ENCODE results near the gene PNMA6F. TPM values are rescaled to one million over a fixed set of nuclear protein-coding genes. Genes with fewer than 3 reads are reported as not detected.

The PNMA6F gene
- total RNA-seq, 2 experiments from 2014 or later = not detected

- no peak for DNase-seq
- H3K4me3 ChIP-seq (ENCODE audit: low read length) = no peak overlapping the region
- Mint-ChIP-seq H3K27me3 (no peaks in the 10 kb centered on the region), H3K9me3 (peaks cover 2% of the 10 kb centered on the region), H3K36me3 (ENCODE audit: low read depth) (peaks cover 72% of the 10 kb centered on the region), H3K4me1 (ENCODE audit: low read depth) (peaks cover 78% of the 10 kb centered on the region), H3K27ac (no peak overlapping the region), H3K4me3 (peak overlapping the region; percentile 47)
- ATAC-seq (ENCODE audit: poor library complexity) = no peak
- H3K27ac ChIP-seq (ENCODE audit: low read depth in 1 of 2, low read length in 2 of 2) = no peak overlapping the region
- ChIA-PET CTCF (no interaction called here), POLR2A (no interaction called here)
- H3K4me1 ChIP-seq (ENCODE audit: insufficient read depth, low read length) = peaks cover 57% of the 10 kb centered on the region
- peaks cover 35% of the 10 kb centered on the region for H3K36me3 ChIP-seq (ENCODE audit: insufficient read depth, low read length)
- TF ChIP-seq CTCF (IDR thresholded peaks at IDR 0.05) = no peak
- no peaks in the 10 kb centered on the region for H3K27me3 ChIP-seq (ENCODE audit: control insufficient read depth in 1 of 2, insufficient read depth in 2 of 2, low read length in 2 of 2)
- intact Hi-C loops (cut with DNase I, micrococcal nuclease) = loop anchor here in 1 of 2 experiments (5.0 kb wide), 1 partner anchor 507 kb away; the partner anchor contains the start of genes CETN2 and NSDHL
- no peaks in the 10 kb centered on the region for H3K9me3 ChIP-seq (ENCODE audit: control insufficient read depth in 1 of 2, insufficient read depth in 1 of 2, low read length in 2 of 2)
Measured at GRCh38 chrX:153338836-153339235, 17.3 kb upstream of the PNMA6F start.

- Histone ChIP-seq H3K4me1 (ENCODE audit: insufficient read depth, low read length) (peaks cover 43% of the 10 kb centered on the region), H3K36me3 (ENCODE audit: insufficient read depth, low read length) (peaks cover 30% of the 10 kb centered on the region), H3K27me3 (ENCODE audit: control insufficient read depth in 1 of 2, insufficient read depth in 2 of 2, low read length in 2 of 2) (no peaks in the 10 kb centered on the region), H3K9me3 (ENCODE audit: control insufficient read depth in 1 of 2, insufficient read depth in 1 of 2, low read length in 2 of 2) (no peaks in the 10 kb centered on the region), H3K4me3 (ENCODE audit: low read length) (no peak overlapping the region), H3K27ac (ENCODE audit: low read depth in 1 of 2, low read length in 2 of 2) (no peak overlapping the region)
- no peak for TF ChIP-seq CTCF (IDR thresholded peaks at IDR 0.05)
- CTCF ChIA-PET = no interaction called here
- peaks cover 65% of the 10 kb centered on the region for H3K4me1 Mint-ChIP-seq (ENCODE audit: low read depth)
- H3K27me3 Mint-ChIP-seq = no peaks in the 10 kb centered on the region
- no peak overlapping the region for H3K4me3 Mint-ChIP-seq
- ATAC-seq (ENCODE audit: poor library complexity) (no peak), DNase-seq (no peak)
- POLR2A ChIA-PET = no interaction called here
- peak overlapping the region; percentile 10 for H3K27ac Mint-ChIP-seq
- peaks cover 53% of the 10 kb centered on the region for H3K36me3 Mint-ChIP-seq (ENCODE audit: low read depth)
- intact Hi-C loops (cut with DNase I, micrococcal nuclease) = loop anchor here in 1 of 2 experiments (5.0 kb wide), 1 partner anchor 505 kb away; the partner anchor contains the start of genes CETN2 and NSDHL
- H3K9me3 Mint-ChIP-seq = peaks cover 2% of the 10 kb centered on the region
Measured at GRCh38 chrX:153336988-153337387, 15.4 kb upstream of the PNMA6F start.

GRCh38 chrX:153336121-153336894 is 14.7 kb upstream of the PNMA6F start:
- ATAC-seq (ENCODE audit: poor library complexity) (no peak), DNase-seq (peak in 2 of 14 experiments; percentile 6 to 11)
- Histone ChIP-seq H3K4me1 (ENCODE audit: insufficient read depth, low read length) (peaks cover 43% of the 10 kb centered on the region), H3K36me3 (ENCODE audit: insufficient read depth, low read length) (peaks cover 25% of the 10 kb centered on the region), H3K9me3 (ENCODE audit: control insufficient read depth in 1 of 2, insufficient read depth in 1 of 2, low read length in 2 of 2) (no peaks in the 10 kb centered on the region), H3K27me3 (ENCODE audit: control insufficient read depth in 1 of 2, insufficient read depth in 2 of 2, low read length in 2 of 2) (peaks cover 0 to 2% of the 10 kb centered on the region in 2 experiments), H3K4me3 (ENCODE audit: low read length) (no peak overlapping the region), H3K27ac (ENCODE audit: low read depth in 1 of 2, low read length in 2 of 2) (no peak overlapping the region)
- Mint-ChIP-seq H3K4me3 (peak overlapping the region; percentile 82), H3K9me3 (no peaks in the 10 kb centered on the region), H3K36me3 (ENCODE audit: low read depth) (peaks cover 47% of the 10 kb centered on the region), H3K27me3 (no peaks in the 10 kb centered on the region), H3K27ac (peak overlapping the region; percentile 10), H3K4me1 (ENCODE audit: low read depth) (peaks cover 58% of the 10 kb centered on the region)
- ChIA-PET CTCF (no interaction called here), POLR2A (no interaction called here)
- no peak for TF ChIP-seq CTCF (IDR thresholded peaks at IDR 0.05)
- intact Hi-C loops (cut with DNase I, micrococcal nuclease) = loop anchor here in 1 of 2 experiments (5.0 kb wide), 1 partner anchor 504 kb away; the partner anchor contains the start of genes CETN2 and NSDHL

Data from CD4-positive, alpha-beta T cell (primary cell).